ENCODE measurements around the gene ORMDL2. TPM values are rescaled to one million over a fixed set of nuclear protein-coding genes. Genes with fewer than 3 reads are reported as not detected.
"Not testable (repeated sequence)": the region's sequence is repeated elsewhere in the genome, so short reads cannot be mapped to it uniquely, and the experiment has no call there.

The ORMDL2 gene
- total RNA-seq, 2 experiments from 2014 or later, result 29.8 to 32.4 TPM

DNA sequence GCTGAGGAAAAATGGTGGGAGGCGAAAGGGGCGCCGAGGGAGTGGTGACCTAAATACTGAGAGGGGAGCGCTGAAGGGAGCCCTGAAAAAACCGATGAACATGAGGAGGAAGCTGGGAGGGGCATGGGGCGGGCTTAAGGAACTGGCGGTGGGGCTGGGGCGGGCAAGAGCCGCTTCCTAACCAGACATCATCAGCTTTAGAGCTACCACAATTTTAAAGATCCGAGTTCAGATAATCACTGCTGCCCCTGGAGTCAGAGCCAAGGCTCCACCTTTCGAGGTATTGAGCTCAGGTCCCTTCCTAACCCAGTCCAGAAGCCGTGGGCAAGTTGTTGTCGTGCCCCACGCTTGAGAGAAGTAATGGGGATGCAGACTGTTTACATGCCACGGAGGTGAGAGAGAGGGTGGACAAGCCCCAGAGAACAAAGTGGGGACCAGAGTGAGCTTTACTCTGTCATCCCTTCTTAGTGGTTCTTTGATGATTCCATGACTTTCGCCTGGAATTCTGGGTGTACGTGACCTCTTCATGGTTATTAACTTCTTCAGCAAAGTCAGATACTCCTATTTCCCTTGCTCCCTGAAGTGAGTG lies 393 bp downstream of the ORMDL2 start:
- Mint-ChIP-seq H3K4me1 (peaks cover 45% of the 10 kb centered on the region), H3K27me3 (no peaks in the 10 kb centered on the region), H3K36me3 (peaks cover 30% of the 10 kb centered on the region), H3K4me3 (no peak overlapping the region), H3K27ac (no peak overlapping the region), H3K9me3 (no peaks in the 10 kb centered on the region)
- DNase-seq, result no peak

DNA sequence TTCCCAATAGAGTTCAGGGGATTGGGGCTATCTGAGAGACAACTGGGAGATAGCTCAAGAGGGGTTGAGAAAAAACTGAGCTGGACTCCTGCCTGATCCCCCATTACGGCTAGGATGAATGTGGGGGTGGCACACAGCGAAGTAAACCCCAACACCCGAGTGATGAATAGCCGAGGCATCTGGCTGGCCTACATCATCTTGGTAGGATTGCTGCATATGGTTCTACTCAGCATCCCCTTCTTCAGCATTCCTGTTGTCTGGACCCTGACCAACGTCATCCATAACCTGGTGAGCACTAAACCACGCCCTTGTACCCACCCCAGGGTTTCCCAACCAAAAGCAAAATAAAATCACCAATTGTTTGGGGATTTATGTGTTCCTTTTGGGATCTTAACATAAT lies 1.0 kb downstream of the ORMDL2 start:
- Mint-ChIP-seq H3K4me3 (no peak overlapping the region), H3K36me3 (peaks cover 33% of the 10 kb centered on the region), H3K27ac (no peak overlapping the region), H3K4me1 (peaks cover 48% of the 10 kb centered on the region), H3K9me3 (no peaks in the 10 kb centered on the region), H3K27me3 (no peaks in the 10 kb centered on the region)
- no peak for DNase-seq

DNA sequence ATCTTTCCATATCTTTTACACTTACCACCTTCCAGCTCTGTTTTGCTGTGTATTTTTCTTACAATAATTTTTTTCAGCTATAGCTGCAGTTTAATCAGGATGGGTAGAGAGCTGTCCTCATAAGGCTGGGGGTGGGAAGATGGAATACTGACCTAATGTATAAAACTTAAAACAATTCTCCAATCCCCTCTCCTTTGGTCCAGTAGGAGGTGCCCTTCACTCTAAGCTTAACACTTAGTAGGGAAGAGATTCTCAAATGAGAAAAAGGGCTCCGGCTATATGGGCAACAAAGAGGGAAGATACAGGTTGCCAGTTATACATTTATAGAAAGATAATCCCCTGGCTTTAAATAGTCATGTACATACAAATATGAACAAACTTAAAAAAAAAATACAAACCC lies 2.8 kb downstream of the ORMDL2 start:
- no peak overlapping the region for H3K27ac Mint-ChIP-seq
- DNase-seq, result no peak
- peaks cover 32% of the 10 kb centered on the region for H3K36me3 Mint-ChIP-seq

DNA sequence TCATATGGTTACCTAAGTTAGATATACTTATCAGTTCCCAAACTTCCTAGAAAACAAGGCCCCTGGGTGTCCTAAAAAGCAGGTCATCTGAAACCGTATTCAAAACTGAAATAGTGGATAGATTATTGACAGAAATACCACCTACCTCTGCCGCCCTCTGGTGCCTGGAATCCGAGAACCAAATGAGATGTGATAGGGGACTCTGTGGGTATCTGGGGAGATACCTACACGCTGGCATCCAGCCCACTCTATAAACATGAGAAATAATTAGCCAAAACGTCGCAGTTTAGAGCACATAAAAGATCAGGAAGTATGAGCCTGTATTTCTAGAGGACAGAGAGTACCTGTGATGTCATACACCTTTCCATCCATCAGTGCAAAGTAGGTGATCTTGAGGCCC lies 4.4 kb downstream of the ORMDL2 start:
- H3K27me3 Mint-ChIP-seq, result no peaks in the 10 kb centered on the region
- H3K27ac Mint-ChIP-seq, result peak overlapping the region; percentile 31
- peaks cover 55% of the 10 kb centered on the region for H3K4me1 Mint-ChIP-seq
- peaks cover 45% of the 10 kb centered on the region for H3K36me3 Mint-ChIP-seq
- H3K9me3 Mint-ChIP-seq, result no peaks in the 10 kb centered on the region
- no peak for DNase-seq
- no peak overlapping the region for H3K4me3 Mint-ChIP-seq

More for the DNA sequence above, 2.8 kb downstream of the ORMDL2 start:
- no peaks in the 10 kb centered on the region for H3K27me3 Mint-ChIP-seq
- H3K4me1 Mint-ChIP-seq, result peaks cover 51% of the 10 kb centered on the region
- no peak overlapping the region for H3K4me3 Mint-ChIP-seq
- no peaks in the 10 kb centered on the region for H3K9me3 Mint-ChIP-seq

DNA sequence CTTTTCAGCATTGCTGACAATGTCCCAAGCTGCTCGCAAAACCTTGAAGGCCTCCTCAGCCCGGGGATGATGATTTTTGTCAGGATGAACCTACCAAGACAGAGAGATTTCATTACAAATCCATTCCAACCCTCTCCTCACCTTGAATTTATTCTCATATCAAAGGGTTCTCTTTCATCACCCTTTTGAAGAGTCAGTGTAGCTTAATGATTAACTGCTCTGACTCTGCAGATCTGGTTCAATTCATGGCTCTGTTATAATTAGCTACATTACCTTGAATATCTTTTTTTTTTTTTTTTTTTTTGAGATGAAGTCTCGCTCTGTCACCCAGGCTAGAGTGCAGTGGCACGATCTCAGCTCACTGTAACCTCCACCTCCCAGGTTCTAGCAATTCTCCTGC lies 5.6 kb downstream of the ORMDL2 start:
- peaks cover 66% of the 10 kb centered on the region for H3K4me1 Mint-ChIP-seq
- H3K4me3 Mint-ChIP-seq, result no peak overlapping the region
- no peak for DNase-seq
- H3K9me3 Mint-ChIP-seq, result no peaks in the 10 kb centered on the region
- peaks cover 56% of the 10 kb centered on the region for H3K36me3 Mint-ChIP-seq
- no peaks in the 10 kb centered on the region for H3K27me3 Mint-ChIP-seq
- H3K27ac Mint-ChIP-seq, result peak overlapping the region; percentile 80

DNA sequence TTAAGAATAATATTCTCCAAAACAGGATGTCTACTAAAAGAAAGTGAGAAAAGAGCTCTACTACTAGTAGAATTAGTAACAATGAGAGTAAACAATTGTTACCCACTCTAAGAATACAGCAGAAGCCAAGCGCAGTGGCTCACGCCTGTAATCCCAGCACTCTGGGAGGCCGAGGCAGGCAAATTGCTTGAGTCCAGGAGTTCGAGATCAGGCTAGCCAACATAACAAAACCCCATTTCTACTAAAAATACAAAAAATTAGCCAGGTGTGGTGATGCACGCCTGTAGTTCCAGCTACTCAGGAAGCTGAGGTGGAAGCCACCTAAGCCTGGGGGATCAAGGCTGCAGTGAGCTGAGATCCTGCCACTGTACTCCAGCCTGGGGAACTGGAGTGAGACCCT lies 6.9 kb downstream of the ORMDL2 start:
- H3K27me3 Mint-ChIP-seq, result no peaks in the 10 kb centered on the region
- peak overlapping the region; percentile 99 for H3K4me3 Mint-ChIP-seq
- no peak for DNase-seq
- H3K36me3 Mint-ChIP-seq, result peaks cover 49% of the 10 kb centered on the region
- no peaks in the 10 kb centered on the region for H3K9me3 Mint-ChIP-seq
- peaks cover 56% of the 10 kb centered on the region for H3K4me1 Mint-ChIP-seq
- H3K27ac Mint-ChIP-seq, result peak overlapping the region; percentile 80

DNA sequence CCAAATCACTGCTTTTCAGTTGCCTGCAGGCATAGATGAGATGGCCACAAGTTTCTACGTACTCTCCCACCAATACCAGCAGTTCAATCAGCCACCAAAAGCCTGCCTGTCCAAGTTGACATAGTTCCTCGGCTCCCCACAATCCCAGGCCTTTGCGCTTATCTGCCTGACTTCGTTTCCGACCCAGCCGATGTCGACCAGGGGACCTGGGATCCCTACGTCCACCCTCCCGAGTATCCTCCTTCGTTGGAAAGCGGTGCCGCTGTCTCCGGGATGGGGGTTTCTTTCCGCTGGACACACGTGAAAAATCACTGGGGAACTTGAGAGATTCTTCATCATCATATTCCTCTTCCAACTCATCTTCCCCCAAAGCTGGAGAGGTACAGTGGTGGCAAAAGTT lies 10.0 kb downstream of the ORMDL2 start:
- Mint-ChIP-seq H3K9me3 (no peaks in the 10 kb centered on the region), H3K4me3 (peak overlapping the region; percentile 99), H3K36me3 (peaks cover 39% of the 10 kb centered on the region), H3K4me1 (peaks cover 62% of the 10 kb centered on the region), H3K27me3 (no peaks in the 10 kb centered on the region), H3K27ac (peak overlapping the region; percentile 95)
- no peak for DNase-seq

DNA sequence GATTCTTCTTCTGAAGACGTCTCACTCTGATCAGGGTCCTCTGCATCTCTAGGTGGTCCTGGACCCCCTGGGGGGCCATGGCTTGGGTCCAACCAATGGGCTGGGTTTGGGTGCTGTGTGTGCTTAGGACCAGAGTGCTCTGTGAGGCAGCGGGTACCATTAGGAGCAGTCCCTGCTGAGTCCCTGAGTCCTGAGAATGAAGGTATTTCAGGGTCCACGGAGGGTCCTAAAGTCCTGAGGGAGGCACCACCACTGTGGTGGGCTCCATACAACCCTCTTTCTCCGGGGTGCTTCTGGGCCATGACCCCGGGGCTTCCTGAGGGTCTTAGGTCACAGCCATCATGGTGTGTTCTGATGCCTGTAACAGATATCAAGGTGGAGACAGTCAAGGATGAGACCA lies 10.5 kb downstream of the ORMDL2 start:
- Mint-ChIP-seq H3K27me3 (no peaks in the 10 kb centered on the region), H3K27ac (peak overlapping the region; percentile 95), H3K36me3 (peaks cover 35% of the 10 kb centered on the region), H3K4me1 (peaks cover 56% of the 10 kb centered on the region), H3K4me3 (peak overlapping the region; percentile 99), H3K9me3 (no peaks in the 10 kb centered on the region)
- no peak for DNase-seq

DNA sequence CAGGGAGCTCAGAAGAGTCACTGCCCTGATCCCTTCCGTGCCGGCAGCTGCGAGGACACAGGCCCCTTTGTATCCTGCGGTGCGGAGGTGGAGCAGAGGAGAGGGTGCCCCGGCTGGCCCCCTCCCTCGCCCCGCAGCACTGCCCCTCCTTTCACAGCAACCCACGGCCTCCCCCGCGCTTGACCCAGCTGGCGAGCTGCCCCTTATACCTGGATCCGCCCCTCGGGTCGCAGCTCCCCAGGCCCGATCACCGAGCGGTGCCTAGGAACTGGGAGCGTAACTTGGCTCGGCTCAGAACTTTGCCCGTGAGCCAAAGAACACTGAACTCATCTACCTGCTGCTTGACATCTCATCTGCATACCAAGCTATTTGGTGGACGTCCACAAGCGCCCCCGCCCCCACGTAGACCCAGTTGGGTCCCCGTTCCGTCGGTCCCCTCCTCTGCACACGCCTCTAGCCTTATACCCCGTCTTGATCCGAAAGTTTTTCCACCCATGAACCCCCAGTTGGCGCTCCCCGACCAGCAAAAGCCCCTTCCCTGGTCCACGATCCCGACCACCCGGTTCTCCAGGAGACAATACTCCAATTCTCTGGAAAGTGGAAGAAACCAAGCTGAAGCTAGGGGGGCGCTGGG lies 12.2 kb downstream of the ORMDL2 start:
- H3K4me1 Mint-ChIP-seq, result peaks cover 43% of the 10 kb centered on the region
- H3K27ac Mint-ChIP-seq, result peak overlapping the region; percentile 95
- H3K4me3 Mint-ChIP-seq, result peak overlapping the region; percentile 99
- no peaks in the 10 kb centered on the region for H3K27me3 Mint-ChIP-seq
- no peaks in the 10 kb centered on the region for H3K9me3 Mint-ChIP-seq
- H3K36me3 Mint-ChIP-seq, result peaks cover 29% of the 10 kb centered on the region
- peak; percentile 43 for DNase-seq

DNA sequence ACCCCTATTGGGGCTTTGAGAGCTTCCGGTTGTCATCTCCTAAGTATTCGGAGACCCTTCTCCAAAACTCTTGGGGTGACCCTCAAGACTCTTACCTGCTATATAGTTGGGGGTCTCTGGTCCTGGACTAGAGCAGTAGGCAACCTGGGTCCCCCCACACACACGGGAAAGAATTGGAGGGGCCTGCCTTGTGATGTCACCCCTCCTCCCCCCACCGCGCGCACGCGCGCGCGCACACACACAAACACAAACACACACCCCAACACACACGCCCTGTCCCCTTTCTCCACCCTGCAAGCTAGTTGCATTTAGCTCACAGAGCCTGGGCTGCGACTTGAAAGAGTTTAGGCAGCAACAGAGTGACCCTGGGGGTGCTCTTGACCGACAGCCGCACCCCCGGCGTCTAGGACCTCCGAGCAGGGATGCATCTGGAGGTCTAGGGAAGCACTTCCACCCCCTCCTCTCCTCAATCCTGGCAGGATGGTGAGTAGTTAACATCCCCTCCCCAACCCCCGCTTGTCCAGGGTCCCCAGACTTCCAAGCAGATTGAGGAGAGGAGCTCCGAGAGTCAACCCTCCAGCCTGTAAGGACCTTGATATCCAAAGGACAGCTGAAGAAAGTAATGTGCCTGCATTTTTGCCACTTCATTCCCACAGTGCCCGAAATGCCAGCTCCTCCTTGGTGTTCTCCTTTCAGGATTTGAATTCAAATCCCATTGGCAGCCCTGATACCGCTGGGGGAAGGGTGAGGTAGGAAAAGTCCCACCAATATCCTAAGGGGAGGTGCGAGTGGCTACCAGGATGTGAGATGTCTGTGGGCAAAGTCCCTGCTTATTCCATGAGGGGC lies 13.0 kb downstream of the ORMDL2 start:
- peaks cover 28% of the 10 kb centered on the region for H3K36me3 Mint-ChIP-seq
- H3K4me1 Mint-ChIP-seq, result peaks cover 38% of the 10 kb centered on the region
- H3K27me3 Mint-ChIP-seq, result no peaks in the 10 kb centered on the region
- H3K4me3 Mint-ChIP-seq, result peak overlapping the region; percentile 99
- peak; percentile 57 for DNase-seq
- H3K27ac Mint-ChIP-seq, result peak overlapping the region; percentile 95
- no peaks in the 10 kb centered on the region for H3K9me3 Mint-ChIP-seq

DNA sequence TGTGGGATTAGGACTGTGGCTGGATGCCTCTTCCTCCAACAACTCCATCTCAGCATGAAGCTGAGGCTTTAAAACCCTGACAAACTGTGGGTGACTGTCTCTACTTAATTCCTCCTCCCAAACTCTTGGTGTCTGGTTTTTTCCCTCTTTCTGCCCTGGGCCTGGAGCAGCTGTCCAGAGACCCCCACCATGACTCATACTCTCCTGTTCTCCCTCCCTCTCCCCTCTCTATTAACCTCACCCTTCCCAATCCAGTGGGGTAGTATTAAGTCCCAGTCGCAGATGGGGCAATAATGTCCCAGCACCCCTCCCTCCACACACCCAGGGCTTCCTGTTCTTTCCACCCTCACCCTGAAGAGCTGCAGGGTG lies 13.6 kb downstream of the ORMDL2 start:
- Mint-ChIP-seq H3K27me3 (no peaks in the 10 kb centered on the region), H3K4me1 (peaks cover 33% of the 10 kb centered on the region), H3K27ac (peak overlapping the region; percentile 38), H3K9me3 (no peaks in the 10 kb centered on the region), H3K4me3 (peak overlapping the region; percentile 99), H3K36me3 (peaks cover 23% of the 10 kb centered on the region)
- no peak for DNase-seq

DNA sequence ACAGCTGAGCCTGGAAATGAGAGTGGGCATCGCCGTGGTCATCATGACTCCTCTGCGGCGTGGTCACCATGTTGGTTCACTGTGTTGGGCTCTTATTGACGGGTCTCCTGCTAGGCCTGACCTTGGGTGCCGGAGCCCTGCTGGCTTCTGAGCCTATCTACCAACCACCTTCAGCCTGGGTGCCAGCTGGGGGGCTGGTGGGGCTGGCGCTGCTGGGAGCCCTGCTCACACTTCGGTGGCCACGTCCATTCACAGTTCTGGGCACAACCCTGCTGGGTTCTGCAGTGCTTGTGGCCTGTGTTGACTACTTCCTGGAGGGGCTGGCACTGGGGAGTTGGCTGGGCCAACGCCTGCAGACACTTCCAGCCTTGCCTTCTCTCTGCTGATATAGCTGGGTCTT lies 15.2 kb downstream of the ORMDL2 start:
- Mint-ChIP-seq H3K4me3 (no peak overlapping the region), H3K27ac (no peak overlapping the region), H3K4me1 (peaks cover 25% of the 10 kb centered on the region), H3K27me3 (no peaks in the 10 kb centered on the region), H3K36me3 (peaks cover 8% of the 10 kb centered on the region), H3K9me3 (no peaks in the 10 kb centered on the region)
- no peak for DNase-seq

DNA sequence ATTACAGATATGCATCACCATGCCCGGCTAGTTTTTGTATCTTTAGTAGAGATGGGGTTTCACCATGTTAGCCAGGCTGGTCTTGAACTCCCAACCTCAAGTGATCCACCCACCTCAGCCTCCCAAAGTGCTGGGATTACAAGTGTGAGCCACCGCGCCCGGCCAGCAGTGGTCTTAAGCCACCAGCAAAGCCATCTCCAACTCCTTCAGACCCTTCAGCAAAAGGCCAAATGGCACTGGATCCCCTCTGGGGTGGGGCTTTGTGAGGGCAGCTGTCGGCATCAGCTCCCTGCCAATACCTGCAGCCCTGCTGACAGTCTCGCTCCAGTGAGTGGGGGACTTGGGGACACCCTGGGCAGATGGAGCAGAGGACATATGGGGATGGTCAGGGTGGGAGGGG lies 16.6 kb downstream of the ORMDL2 start:
- peaks cover 20% of the 10 kb centered on the region for H3K4me1 Mint-ChIP-seq
- H3K36me3 Mint-ChIP-seq, DNase-seq, H3K4me3 Mint-ChIP-seq, H3K27me3 Mint-ChIP-seq, H3K9me3 Mint-ChIP-seq, H3K27ac Mint-ChIP-seq: not testable (repeated sequence)

DNA sequence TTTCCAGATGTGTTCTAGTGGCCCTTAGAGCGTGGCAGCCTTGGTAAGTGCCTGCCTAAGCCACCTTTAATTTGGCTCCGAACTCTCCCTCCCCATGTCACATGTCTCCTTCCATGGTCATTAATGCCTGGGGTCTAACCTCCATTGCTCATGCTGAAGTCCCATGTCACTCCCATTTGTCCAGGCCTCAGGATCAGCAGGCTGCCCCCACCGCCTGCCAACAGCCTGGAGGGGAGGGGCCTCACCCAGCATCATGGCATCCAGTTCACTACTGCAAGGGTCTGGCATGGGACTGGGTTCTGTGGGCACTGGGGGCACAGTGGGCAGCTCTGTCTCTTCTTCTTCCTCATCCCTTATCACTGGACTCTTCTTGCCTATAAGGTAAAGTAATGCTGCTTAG lies 20.5 kb downstream of the ORMDL2 start:
- Mint-ChIP-seq H3K27me3 (no peaks in the 10 kb centered on the region), H3K4me1 (peaks cover 5% of the 10 kb centered on the region), H3K36me3 (peaks cover 2% of the 10 kb centered on the region), H3K27ac (no peak overlapping the region), H3K9me3 (no peaks in the 10 kb centered on the region), H3K4me3 (no peak overlapping the region)
- DNase-seq, result no peak

DNA sequence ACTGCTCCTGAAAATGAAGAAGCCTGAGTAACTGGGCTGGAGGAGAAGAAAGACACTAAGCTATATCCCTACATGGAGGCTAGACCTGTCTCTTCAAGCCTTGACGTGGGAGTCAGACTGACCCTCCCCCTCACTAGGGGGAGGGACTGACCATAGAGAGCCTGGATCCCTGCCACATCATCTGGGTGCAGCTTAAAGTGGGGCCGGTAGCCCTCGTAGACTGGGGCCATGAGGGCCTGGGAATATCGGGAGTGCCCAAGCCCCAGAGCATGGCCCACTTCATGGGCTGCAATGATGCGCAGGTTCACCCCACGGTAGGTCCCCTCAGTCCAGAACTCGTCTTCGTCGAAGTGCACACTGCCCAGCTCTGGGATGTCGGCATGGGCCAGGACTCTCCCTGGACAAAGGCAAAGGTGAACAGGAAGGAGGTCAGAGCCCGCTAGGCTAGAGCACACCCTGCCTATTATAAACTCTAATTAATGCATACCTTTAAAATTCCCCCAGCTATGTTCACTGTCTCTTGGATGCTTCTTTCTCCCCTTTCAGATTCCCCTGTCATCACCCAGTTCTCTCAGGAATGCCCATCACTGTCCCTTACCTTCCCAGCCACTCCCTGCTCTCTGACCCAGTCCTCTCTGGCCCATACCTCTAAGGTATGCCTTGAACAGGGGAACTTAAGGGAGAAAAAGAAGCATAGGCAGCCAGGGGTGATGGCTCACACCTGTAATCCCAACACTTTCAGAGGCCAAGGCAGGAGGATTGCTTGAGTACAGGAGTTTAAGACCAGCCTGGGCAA lies 21.7 kb downstream of the ORMDL2 start:
- Mint-ChIP-seq H3K36me3 (no peaks in the 10 kb centered on the region), H3K4me3 (no peak overlapping the region), H3K4me1 (peaks cover 5% of the 10 kb centered on the region), H3K9me3 (no peaks in the 10 kb centered on the region), H3K27ac (no peak overlapping the region), H3K27me3 (no peaks in the 10 kb centered on the region)
- no peak for DNase-seq

All from activated naive CD8-positive, alpha-beta T cell treated with anti-CD3 and anti-CD28 coated beads for 36 hours (primary cell).